GM19452 (cell line): ENCODE measurements around the gene SEMA3B.

Experiments
- ATAC-seq: cut with Tn5 transposase; IDR thresholded peaks from one replicate; pipeline ENCODE4 v1.9.1; 2021; ENCODE audit not compliant: unreplicated experiment

The SEMA3B gene

GRCh38 chr3:50292159-50293078 is 23.5 kb downstream of the SEMA3B start, which contains the start of gene IFRD2:
TSS of gene IFRD2 (minus strand) at chr3:50292429. CDS start at chr3:50292274, 155 bp downstream.
- ATAC-seq: peak; percentile 96

- ATAC-seq: no peak
These were observed 24.3 kb downstream of the SEMA3B start for GRCh38 chr3:50293079-50293801.

- ATAC-seq: no peak
These were observed 25.1 kb downstream of the SEMA3B start for GRCh38 chr3:50294089-50294488.

GRCh38 chr3:50294492-50295403 is 25.8 kb downstream of the SEMA3B start:
- no peak for ATAC-seq

- ATAC-seq: no peak
These were observed 26.8 kb downstream of the SEMA3B start for GRCh38 chr3:50295553-50296431.

GRCh38 chr3:50296721-50297383 is 27.9 kb downstream of the SEMA3B start:
- ATAC-seq: no peak

- no peak for ATAC-seq
These were observed 28.4 kb downstream of the SEMA3B start for GRCh38 chr3:50297384-50297775.

GRCh38 chr3:50297896-50298725 is 29.2 kb downstream of the SEMA3B start:
- ATAC-seq: no peak

- peak; percentile 83 for ATAC-seq
These were observed 30.1 kb downstream of the SEMA3B start, which contains the start of the genes HYAL3 and NAA80 for GRCh38 chr3:50298836-50299637. TSS of gene HYAL3 (minus strand) at chr3:50299405. CDS start at chr3:50295602, 3,803 bp downstream. TSS of gene NAA80 (minus strand) at chr3:50299405. CDS start at chr3:50297463, 1,942 bp downstream.

GRCh38 chr3:50299638-50299928 is 30.6 kb downstream of the SEMA3B start:
- no peak for ATAC-seq

GRCh38 chr3:50299929-50300680 is 31.2 kb downstream of the SEMA3B start:
- ATAC-seq: no peak

GRCh38 chr3:50300681-50301254 is 31.8 kb downstream of the SEMA3B start:
- ATAC-seq: no peak

GRCh38 chr3:50302095-50303012 is 33.4 kb downstream of the SEMA3B start:
- ATAC-seq: no peak

- ATAC-seq: no peak
These were observed 34.3 kb downstream of the SEMA3B start, which contains the start of gene HYAL1 for GRCh38 chr3:50303013-50303815. TSS of gene HYAL1 (minus strand) at chr3:50303574. CDS start at chr3:50302956, 618 bp downstream.

- no peak for ATAC-seq
These were observed 35.7 kb downstream of the SEMA3B start for GRCh38 chr3:50304601-50305000.
